HG02588 (cell line): Measurements from ENCODE around the gene CCDC102A.

Experiments used
- ATAC-seq: cut with Tn5 transposase; IDR thresholded peaks from one replicate; pipeline ENCODE4 v1.9.1; 2021; ENCODE audit warnings: mild to moderate bottlenecking, moderate library complexity; ENCODE audit not compliant: unreplicated experiment

The CCDC102A gene

DNA sequence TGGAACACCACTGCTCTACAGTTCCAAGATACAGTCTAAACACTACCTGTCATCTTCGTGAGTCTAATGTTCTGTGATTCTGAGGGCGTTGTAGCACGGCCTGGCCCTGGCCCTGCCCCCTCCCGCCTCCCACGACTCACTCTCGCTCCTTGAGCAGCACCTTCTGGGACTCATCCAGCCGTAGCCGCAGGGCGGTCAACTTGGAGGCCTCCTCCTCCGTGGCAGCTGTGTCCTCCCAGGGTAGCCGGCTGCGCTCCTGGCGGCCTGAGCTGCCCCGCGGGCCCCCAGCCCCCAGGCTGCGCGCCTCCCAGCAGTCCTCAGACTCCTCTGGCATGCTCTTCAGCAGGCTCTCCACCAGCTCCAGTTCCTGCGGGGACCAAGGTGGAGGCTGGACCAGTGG is 10.6 kb downstream of the CCDC102A start:
- no peak for ATAC-seq

DNA sequence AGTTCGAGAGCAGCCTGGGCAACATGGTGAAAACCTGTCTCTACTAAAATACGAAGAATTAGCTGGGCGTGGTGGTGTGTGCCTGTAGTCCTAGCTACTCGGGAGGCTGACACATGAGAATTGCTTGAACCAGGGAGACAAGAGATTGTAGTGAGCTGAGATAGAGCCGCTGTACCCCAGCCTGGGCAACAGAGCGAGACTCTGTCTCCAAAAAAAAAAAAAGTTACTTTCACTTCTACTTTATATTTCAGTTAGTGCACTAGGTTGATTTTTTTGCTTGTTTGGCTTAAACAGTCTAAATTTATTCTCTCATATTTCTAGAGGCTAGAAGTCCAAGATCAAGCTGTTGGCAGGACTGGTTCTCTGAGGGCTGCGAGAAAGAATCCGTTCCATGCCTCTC is 13.4 kb downstream of the CCDC102A start:
- no peak for ATAC-seq

DNA sequence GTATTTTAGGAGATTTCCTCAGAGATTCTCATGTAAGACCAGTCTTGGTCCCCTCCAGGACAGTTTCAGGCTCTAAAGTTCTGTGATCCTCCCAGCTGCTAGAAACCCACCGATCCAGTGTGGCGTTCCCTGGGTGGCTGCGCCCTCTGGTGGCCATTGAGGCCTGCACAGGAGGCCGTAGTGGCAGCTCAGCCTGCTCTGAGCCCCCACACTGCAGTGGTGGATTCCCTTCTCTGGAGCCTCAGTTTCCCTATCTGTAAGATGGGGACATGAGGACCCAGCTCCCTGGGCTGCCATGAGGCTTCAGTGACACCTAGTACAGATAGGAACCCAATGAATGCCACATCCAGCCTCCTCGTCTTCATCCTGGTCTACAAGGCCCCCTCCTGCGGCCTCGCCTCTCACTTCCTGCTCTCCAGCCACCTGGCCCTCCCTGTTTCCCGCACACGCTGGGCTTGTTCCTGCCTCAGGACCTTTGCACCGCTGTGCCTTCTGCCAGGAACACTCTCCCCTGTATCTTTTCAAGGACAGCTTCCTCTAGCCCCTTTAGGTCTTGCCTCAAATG is 16.5 kb downstream of the CCDC102A start:
- no peak for ATAC-seq

DNA sequence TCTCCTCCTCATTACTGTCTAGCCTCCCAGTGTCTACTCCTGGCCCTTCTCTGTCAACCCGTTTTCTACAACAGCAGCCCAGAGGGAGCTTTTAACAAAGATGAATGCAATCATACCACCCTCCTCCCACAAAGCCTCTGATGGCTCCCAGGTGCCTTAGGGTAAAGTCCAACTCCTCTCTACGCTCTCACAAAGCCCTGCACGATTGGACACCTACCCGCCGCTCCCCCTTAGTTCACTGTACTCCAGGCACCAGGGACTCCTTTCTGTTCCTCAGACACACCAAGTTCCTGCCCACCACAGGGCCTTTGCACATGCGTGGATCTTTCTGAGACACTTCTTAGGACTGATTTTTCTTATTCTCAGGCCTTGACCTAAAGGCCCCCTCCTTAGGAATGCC is 17.4 kb downstream of the CCDC102A start:
- ATAC-seq: no peak

DNA sequence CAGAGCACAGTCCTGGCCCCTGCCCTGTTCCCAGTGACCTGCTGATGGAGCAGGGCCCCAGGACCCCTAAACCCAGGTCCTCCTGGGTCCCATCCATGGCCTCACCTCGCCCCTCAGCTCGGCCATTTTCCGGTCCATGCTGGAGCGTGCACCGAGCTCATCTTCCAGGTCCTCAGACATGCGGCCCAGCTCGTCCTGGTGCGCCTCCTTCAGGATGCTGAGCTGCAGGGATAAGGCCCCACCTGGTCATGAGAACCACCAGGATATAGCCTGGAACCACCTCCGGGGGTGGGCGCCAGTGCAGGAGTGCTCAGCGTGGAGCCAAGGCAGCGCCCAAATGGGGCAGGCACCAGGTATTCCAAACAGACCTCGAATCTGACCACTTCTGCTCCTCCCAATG is 17.9 kb downstream of the CCDC102A start:
- no peak for ATAC-seq

DNA sequence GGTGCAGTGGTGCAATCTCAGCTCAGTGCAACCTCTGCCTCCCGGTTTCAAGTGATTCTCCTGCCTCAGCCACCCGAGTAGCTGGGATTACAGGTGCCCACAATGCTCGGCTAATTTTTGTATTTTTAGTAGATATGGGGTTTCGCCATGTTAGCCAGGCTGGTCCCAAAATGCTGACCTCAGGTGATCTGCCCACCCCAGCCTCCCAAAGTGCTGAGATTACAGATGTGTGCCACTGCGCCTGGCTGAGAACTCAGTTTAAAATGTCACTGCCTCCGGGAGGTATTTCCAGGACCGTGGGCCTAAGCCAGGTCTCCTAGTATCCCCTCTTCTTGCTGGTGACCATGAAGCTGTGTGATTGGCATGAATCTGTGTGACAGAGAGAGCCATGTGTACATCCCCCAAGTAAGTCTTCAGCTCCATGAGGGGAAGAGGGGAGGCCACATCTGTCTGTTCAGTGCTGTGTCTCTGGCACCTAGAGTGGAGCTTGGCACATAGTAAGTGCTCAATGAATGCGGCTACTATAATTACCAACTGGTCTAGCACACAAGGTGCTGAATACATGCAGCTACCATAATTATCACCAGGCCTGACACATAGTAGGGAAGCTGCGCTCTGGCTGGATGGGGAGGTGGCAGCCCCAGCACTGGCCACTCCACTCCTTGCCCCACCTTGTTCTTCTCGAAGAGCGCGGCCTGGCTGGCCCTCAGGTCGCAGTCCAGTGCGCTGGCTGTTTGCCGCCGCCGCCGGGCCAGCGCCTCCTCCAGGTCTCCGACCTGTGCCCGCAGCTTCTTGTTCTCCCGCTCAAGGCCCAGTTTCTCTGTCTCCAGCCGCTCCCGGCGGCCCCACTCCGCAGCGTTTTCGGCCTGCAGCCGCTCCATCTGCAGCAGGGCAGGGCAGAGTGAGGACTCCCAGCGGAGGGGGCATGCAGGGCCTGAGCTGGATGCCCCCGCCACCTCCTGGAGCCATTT is 18.7 kb downstream of the CCDC102A start:
- ATAC-seq: no peak

DNA sequence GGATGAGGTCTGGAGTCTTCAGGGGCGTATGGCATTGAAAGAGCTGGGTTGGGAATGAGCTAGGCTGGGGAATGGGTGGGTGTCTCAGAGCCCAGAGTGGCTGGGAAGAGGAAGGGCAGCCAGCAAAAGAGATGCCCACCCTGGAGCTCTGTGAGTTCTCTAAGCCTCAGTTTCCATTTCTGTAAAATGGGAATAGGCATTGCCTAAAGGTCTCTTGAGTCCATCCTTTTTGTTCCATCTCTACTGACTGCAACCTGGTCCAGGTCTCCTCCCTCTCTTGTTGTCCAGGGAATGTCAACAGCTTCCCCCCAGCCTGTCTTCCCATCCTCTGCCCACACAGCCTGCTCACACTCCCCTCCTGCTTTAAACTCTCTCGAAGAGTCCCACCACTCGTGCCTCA is 19.6 kb downstream of the CCDC102A start:
- ATAC-seq: no peak

DNA sequence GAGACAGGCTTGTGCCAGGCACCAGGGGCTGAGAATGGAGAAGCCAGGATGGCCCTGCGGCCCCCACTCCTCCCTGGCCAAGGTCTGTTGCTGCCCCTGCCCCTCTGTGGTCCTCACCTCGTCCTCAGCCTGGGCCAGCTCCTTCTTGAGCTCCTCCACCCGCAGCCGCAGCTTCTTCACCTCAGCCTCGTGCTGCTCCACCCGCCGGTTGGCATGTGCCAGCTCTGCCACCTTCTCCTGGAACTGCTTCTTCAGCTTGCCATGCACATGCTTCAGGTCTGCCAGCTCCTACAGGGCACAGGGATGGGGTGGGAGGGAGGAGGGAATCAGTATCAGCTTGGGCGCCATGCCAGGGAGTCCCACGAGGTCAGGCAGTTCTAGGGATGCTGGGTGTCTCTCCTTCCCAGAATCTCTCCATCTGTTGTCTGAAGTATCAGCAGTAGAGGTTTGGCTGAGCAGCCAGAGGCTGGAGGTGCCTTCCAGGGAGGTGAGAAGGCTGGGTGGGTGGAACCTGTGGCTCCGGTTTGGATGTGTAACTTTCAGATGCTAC is 20.1 kb downstream of the CCDC102A start:
- no peak for ATAC-seq

DNA sequence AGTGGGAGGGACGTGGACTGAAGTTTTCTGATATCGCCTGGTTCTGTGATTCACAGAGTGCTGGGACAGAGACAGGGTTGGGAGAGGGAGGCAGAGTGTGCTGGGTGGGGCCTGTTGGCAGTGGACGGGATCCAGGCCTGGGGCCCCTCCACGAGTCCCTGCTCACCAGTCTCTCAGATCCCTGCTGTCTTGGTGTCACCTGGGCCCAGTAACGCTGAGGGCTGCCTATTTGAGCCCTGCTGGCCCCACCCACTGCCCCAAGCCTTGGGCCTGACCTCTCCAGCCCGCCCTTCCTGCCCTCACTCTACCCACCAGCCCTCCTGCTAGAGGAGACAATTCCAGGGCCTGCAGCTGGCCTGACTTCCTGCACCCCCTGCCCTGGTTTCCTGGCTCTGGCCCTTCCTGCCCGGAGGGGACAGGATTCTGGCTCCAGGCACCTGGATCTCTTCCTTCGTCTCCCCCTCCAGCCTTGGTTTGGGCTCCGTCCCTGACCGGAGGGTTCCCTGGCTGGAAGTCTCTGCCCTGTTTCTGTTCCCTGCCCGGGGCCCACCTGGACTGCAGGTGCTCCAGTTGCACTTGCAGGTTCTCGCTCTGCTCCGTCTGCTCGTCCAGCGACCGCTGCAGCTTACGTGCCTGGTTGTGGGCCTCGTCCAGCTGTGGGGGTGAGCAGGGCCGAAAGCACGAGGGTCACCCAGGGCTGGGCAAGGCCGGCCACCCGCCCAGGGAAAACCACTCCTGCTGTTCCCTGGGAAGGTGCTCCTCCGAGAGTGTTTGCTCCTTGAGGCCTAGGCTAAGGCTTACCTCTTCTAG is 21.4 kb downstream of the CCDC102A start:
- ATAC-seq: no peak

DNA sequence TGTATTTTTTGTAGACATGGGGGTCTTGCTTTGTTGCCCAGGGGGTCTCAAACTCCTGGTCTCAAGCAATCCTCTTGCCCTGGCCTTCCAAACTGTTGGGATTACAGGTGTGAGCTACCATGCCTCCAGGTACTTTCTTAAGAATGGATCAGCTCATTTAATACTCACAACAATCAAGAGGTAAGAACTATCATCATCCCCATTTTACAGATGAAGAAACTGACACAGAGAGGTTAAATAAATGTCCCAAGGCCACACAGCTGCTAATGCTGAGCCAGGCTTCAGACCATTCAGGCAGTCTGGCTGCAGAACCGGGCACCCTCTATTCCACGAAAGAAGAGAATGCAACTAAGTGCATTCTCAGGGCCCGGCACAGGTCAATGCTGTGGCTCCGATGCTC is 22.0 kb downstream of the CCDC102A start:
- ATAC-seq: no peak

DNA sequence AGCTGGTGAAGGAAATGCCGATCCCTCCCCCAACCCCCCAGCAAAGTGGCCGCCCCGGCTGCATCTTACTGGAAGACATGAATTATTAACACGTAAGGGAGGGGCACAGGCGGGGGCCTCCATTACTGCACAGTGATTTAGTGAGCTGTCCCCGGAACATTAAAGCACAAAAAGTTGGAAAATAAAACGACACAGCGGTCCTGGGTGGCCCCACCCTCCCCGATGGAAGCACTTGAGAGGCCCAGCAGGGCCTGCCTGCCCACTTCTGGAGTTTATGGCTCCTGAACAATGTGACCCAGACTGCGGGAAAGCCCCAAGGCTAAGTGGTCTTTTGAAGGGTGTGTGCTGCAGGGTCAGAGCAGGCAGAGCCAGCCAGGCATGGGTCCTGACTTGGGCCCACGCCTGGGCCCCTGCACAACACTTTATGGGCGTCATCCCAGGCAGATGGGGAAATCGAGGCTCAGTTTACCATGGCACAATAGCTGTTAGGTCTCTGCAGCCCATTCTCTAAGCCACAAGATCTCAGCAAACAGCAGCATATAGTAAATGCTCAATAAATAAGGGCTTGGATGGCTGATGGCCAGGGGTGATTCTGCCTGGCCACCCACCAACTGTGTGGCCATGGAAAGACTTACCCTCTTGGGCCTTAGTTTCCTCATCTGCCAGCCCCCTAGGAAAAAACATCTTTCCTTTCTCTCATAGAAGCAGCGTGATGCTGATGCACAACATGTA is 22.8 kb downstream of the CCDC102A start:
- no peak for ATAC-seq

DNA sequence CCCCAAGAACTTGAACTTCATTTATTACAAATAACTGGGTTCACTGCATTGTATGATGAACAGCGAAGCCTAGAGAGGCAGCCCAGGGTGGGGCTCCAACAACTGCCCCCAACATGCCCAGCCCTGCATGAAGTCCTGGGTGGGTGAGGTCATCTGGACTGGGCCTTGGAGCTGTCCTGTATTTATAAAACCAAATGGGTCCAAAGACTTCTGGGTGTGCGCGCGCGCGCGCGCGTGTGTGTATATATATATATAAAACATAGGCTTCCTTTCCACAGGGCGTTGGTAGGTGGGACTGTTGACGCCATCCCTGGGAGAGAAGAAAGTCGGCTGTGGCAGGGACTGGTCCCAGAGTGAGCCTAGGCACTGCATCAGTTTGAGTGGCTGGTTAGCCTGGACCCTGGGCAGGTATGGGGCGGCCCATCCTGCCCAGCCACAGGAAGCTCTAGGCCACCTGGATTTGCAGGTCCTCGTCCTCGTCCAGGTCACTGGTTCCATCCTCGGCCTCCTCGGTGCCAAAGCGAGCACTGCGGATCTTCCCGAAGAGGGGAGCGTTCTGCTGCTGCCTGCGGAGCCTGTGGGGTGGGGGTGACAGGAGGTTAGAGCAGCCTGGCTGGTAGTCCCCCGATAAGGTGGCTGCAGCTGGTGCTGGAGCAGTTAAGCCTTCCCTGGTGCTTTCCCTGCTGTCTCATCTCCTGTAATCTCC is 23.9 kb downstream of the CCDC102A start:
- ATAC-seq: no peak

DNA sequence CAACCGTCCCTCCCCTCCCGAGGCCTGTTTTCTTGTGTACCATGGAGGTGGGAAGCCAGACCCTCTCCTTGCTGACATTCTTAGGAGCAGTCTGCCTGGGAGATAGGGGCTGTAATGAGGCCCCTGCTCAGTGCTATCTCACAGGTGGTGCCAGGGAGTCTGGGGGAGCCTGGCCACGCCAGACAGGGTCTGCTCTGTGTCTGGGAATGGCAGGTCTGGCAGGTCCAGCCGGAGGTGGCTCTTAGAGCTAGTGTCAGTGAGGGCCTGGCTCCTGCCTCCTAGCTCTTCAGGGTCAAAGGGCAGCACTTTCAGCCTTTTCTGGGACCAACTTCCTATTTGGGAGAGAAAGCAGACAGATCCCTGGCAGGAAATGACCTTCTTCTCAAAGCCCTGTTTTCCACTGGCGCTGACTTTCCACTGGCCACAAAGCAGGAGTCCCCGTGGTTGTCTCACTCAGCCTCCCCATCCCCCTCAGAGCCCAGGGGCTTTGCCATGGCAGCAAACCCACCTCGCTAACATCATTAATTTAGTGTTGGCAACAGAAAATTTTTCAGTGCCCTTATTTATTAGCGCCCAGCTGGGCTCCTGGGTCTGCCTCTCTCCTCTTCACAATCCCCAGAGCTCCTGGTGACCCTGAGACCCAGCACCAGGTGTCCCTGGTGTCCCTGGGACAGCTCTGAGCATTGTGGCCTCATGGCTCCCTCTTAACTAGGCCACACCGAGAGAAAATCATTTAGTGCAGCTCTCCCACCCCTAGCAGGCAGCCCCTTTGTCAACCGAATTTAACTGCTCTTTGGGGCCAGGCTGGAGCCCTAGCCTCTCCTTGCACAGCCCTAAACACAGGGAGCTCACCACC is 26.1 kb downstream of the CCDC102A start:
- no peak for ATAC-seq

DNA sequence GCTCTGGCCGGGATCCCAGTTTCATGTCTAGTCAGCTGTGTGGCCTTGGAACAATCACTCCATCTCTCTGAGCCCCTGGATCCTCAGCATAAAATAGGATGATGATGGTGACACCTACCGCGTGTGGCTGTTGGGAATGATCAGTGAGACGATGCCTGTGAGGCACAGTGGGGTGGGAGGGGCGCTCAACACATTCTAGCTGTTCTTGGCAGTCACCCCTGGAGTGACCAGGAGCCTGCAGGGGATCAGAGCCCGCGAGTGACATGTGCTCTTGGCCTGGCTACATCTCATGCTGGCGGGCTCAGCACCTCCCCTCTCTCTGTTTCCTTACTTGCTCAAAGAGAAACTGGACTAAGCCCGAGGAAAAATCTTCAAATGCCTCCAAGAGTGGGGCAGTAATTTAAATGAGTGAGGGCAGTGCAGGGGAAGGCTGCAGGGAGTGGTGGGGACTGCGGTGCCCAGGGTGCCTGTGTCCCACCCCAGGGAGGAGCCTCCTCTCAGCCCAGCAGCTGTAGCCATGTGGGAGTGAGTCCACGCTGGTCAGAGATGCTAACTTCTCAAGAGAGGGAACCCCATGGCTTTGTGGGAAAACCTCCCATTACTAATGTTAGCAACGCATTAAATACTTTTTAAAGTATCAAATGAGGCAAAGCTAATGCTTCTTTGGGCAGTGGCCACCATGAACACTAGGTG is 27.0 kb downstream of the CCDC102A start:
- ATAC-seq: no peak

DNA sequence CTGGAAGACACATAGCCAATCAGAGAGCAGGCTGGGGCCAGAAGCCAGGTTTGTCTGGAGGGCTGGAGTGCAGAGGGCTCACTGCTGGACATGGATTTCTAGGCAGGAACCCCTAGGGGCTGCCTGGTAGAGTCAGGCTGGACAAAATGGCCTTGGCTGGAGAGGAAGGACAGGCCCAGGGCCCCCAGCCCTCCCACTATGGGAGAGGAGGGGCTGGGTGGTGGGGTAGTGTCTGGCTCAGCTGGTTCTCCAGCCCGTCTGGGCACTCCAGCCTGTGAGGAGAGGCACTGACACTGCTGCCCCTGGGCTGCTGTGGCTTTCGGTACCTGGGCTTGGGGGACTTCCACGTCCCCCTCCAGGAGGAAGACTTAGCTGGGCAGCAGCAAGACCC is 28.3 kb downstream of the CCDC102A start:
- ATAC-seq: no peak

DNA sequence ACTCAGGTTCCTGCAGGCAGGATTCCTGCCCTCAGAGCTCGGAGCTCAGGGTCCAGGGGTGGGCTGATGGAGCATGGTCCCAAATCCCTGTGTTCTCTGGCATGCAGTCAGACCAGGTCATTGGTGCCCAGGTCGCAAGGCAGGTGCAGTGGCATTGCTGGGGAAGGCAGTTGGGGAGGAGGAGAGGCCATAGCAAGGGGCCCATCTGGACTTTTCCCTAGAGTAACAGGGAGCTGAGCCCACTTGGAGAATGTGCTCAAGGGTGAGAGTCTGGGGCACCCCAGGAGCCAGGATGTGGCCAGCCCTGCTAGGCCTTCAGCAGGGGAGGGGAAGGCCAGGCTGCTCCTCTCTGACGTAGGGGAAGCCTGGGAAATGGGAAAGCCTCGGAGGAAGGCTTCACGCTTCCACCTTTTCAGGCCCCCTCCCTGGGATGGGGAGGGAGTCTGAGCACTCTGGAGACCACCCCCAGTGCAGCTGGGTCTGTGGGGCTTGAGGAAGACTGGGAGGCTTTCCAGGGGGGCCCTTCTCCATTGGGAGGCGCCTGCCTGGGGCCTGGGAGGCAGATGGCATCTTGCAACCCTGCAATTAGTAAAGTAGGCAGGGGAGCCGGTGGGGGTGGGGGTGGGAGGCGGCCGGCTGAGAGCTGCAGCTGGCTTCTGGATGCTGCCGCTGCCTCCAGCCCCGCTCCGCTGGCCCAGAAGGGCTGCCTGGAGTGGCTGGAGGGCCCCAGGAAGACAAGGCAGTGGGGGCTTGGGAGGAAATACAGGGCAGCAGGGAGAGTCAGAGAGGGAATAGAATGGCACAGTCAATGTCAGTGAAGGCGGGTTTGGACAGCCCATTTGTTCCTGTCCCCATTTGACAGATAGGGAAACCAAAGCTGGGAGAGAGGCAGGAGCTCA is 29.0 kb downstream of the CCDC102A start:
- no peak for ATAC-seq

DNA sequence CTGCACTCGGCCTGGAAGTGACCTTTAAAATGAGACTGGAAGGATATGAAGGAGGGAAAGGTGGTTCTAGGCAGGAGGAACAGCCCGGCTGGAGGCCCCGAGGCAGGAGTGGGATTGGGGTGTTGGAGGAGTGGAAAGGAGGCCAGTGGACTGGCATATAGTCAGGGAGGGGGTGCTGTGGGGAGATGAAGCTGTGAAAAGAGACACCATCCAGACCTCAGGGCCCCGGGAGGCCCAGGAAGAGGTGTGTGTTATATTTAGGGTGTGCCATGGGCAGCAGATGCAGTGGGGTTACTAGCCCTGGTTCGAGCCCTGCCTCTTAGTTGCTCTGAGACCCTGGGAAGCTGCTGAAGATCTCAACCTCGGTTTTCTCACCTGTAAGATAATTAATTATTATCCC is 31.2 kb downstream of the CCDC102A start:
- ATAC-seq: no peak

DNA sequence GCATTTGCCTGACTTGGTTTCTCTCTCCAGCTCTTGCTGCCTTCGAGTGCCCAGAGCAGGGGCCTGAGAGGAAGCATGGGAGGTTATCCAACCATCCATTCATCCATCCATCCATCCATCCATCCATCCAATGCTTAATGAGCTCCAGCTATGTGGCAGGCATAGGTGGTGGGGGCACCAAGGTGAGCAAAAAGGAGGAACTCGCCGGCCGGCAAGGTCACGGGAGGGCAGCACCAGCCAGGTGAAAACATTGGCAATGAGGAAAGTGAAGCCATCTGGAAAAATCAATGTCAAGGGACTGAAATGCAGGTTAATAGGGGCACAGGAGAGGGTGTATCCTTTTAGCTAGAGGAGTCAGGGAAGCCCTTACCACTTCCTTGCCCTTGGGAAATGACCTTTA is 31.9 kb downstream of the CCDC102A start:
- no peak for ATAC-seq
